ENCODE data around the gene TNS3. TPM values are rescaled to one million over a fixed set of nuclear protein-coding genes. Genes with fewer than 3 reads are reported as not detected.

TNS3 gene
- polyA plus RNA-seq, 1 of the 3 experiments (the other 2 are of a cell fraction), result 72.3 TPM

DNA sequence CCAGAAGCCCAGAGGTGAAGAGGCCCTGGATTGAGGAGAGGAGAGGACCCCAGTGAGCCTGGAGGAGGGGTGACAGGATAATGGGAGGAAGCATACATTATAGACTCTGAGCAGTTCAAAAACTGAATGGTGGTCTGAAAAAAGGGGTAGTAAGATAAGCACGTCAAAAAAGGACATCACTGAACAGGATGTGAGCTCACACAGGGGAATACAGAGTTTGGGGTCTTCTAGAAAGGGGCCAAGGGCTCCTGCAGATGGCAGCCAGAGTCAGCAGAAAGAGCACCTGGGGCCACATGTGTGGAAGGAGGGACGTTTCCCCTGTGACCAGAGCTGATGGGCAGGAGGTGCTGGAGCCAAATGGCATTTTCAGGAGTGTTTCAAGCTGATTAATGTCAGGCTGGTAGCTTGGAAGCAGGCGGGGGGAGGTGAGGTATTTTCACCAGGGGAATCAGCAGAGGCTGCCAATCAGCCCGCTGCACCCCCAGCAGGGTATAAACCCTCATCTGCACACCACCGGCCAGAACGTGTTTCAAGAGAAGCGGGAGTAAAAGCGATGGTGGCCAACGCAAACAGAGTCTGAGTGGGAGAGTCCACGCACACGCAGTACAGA, 85.8 kb downstream of the TNS3 start:
- H3K4me1 ChIP-seq (ENCODE audit: control insufficient read depth in 1 of 2, insufficient read depth in 2 of 2, low read depth in 1 of 2, low read length in 1 of 2), result peaks cover 9 to 45% of the 10 kb centered on the region in 2 experiments; a peak in 3 of 4 replicates
- ChIA-PET CTCF (interaction anchor here (0.8 to 1.7 kb wide), 8 partner anchors 11 to 327 kb away, joined by 3 to 6 read pairs (median 4); no protein-coding TSS in a partner anchor), POLR2A (no interaction called here)
- no peaks in the 10 kb centered on the region for H3K9me3 ChIP-seq
- no peak overlapping the region for H2AFZ ChIP-seq (ENCODE audit: low read depth)
- no peaks in the 10 kb centered on the region for H3F3A ChIP-seq (replicated peaks; ENCODE audit: insufficient read depth)
- peaks cover 0 to 15% of the 10 kb centered on the region in 2 experiments for H3K36me3 ChIP-seq (replicated peaks in 1 of 2; ENCODE audit: control insufficient read depth in 1 of 2, insufficient read depth in 2 of 2, low read length in 1 of 2)
- no peaks in the 10 kb centered on the region for H3K9me2 ChIP-seq
- DNase-seq, result no peak
- peak overlapping the region in 1 of 2 experiments; percentile 7; a peak in 1 of 4 replicates for H3K27ac ChIP-seq (ENCODE audit: low read depth in 2 of 2, low read length in 1 of 2)
- H4K20me1 ChIP-seq (ENCODE audit: insufficient read depth), result 0 out of 2 replicates have a peak, but pooled peaks cover 10% of the 10 kb centered on the region
- 0 out of 2 replicates have a peak, but pooled peaks have one; percentile 21 for TF ChIP-seq RAD21 (IDR thresholded peaks at IDR 0.05; ENCODE audit: low read length)
- no peak for TF ChIP-seq SMC3 (IDR thresholded peaks at IDR 0.05; ENCODE audit: low read depth, low read length)
- no peak overlapping the region for H3K9ac ChIP-seq
- H3K27me3 ChIP-seq (ENCODE audit: insufficient read depth), result no peaks in the 10 kb centered on the region
- WGBS (ENCODE audit: low lambda C conversion rate), result 93% methylated on average over 11 of the region's 11 CpGs
- H3K4me2 ChIP-seq, result no peak overlapping the region
- no peak overlapping the region for H3K4me3 ChIP-seq (ENCODE audit: low read depth in 2 of 2, low read length in 1 of 2)
- H3K79me2 ChIP-seq (ENCODE audit: insufficient read depth), result peaks cover 35% of the 10 kb centered on the region; the same call in 1 of the 2 replicates

DNA sequence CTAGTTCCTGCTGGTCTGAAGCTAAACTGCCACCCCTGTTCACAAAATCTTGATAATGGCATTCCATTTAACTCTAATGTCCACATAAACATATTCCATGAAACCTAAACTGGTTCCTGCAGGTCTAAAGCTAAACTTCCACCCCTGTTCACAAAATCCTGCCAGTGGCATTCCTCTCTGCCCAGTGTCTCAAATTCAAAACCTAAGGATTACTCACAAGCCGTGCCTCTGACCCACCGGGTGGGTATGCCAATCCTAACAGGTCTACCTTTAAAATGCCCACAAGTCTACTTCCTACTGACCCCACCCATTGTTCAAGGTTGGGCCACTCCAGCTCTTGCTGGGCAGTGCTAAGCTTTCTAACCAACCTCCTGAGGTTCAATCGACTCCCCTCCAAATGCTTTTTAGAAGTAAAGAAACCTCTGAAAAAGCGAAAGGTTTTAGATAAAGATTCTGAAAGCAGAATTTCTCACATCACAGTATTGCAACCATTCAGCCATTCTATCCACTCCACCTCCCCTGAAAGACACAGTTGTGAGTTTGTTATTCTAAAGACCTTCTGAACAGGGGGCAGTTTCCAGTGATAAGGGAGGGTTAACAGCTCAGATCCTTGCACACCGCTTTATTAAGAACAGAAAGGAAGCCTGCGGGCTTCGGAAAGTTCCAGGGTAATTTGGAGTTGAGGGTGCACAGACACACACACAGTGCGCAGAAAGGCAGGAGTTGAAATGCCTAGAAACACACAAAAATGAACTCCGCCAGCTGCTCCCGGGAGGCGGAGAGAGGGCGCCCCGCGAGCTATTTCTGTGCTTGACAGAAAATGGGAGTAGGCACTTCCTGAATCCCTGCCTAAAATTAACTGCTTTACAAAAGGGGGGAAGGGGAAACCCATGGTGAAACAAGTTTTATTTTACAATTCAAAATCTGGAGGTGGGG, 87.7 kb downstream of the TNS3 start:
- POLR2A ChIA-PET, result no interaction called here
- TF ChIP-seq PBX3 (IDR thresholded peaks at IDR 0.05), result no peak
- TF ChIP-seq, protein P1, sequence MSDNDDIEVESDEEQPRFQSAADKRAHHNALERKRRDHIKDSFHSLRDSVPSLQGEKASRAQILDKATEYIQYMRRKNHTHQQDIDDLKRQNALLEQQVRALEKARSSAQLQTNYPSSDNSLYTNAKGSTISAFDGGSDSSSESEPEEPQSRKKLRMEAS (IDR thresholded peaks at IDR 0.05; ENCODE audit: low read depth), result no peak
- TF ChIP-seq JUND (IDR thresholded peaks at IDR 0.05), result no peak
- no peak for TF ChIP-seq NRF1 (IDR thresholded peaks at IDR 0.05; ENCODE audit: low read depth, low read length)
- no peak for TF ChIP-seq CHD2 (IDR thresholded peaks at IDR 0.05; ENCODE audit: low read length, partially characterized antibody)
- no peak for TF ChIP-seq TCF12 (IDR thresholded peaks at IDR 0.05)
- no peak for TF ChIP-seq EZH2phosphoT487 (IDR thresholded peaks at IDR 0.05; ENCODE audit: borderline replicate concordance, low read depth)
- no peak for TF ChIP-seq FOXM1 (IDR thresholded peaks at IDR 0.05; ENCODE audit: low read depth)
- TF ChIP-seq FOXJ3 (CRISPR knock-in tag; IDR thresholded peaks at IDR 0.05), result no peak
- no peak for TF ChIP-seq REST (IDR thresholded peaks at IDR 0.05; ENCODE audit: low read depth, low read length)
- TF ChIP-seq EP300 (IDR thresholded peaks at IDR 0.05; ENCODE audit: borderline replicate concordance in 1 of 2, low read depth in 1 of 2, low read length in 1 of 2), result no peak
- TF ChIP-seq, protein P2, sequence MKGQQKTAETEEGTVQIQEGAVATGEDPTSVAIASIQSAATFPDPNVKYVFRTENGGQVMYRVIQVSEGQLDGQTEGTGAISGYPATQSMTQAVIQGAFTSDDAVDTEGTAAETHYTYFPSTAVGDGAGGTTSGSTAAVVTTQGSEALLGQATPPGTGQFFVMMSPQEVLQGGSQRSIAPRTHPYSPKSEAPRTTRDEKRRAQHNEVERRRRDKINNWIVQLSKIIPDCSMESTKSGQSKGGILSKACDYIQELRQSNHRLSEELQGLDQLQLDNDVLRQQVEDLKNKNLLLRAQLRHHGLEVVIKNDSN (IDR thresholded peaks at IDR 0.05; ENCODE audit: borderline replicate concordance, low read depth), result no peak
- no peak for TF ChIP-seq SIN3A (IDR thresholded peaks at IDR 0.05; ENCODE audit: borderline replicate concordance, low read depth, low read length)
- TF ChIP-seq USF2 (IDR thresholded peaks at IDR 0.05; ENCODE audit: borderline replicate concordance, low read depth, low read length), result no peak

More for the DNA sequence above, 87.7 kb downstream of the TNS3 start:
- Histone ChIP-seq H3K27me3 (ENCODE audit: insufficient read depth) (no peaks in the 10 kb centered on the region), H3K36me3 (replicated peaks in 1 of 2; ENCODE audit: control insufficient read depth in 1 of 2, insufficient read depth in 2 of 2, low read length in 1 of 2) (peaks cover 0 to 22% of the 10 kb centered on the region in 2 experiments), H3K4me2 (no peak overlapping the region), H3K9ac (no peak overlapping the region), H3F3A (replicated peaks; ENCODE audit: insufficient read depth) (no peaks in the 10 kb centered on the region), H3K9me3 (no peaks in the 10 kb centered on the region), H3K27ac (ENCODE audit: low read depth in 2 of 2, low read length in 1 of 2) (no peak overlapping the region), H3K4me3 (ENCODE audit: low read depth in 2 of 2, low read length in 1 of 2) (no peak overlapping the region), H4K20me1 (ENCODE audit: insufficient read depth) (peaks cover 10% of the 10 kb centered on the region; the same call in 1 of the 2 replicates), H3K4me1 (ENCODE audit: control insufficient read depth in 1 of 2, insufficient read depth in 2 of 2, low read depth in 1 of 2, low read length in 1 of 2) (peaks cover 8 to 59% of the 10 kb centered on the region in 2 experiments; a peak in 2 of 4 replicates), H3K9me2 (no peaks in the 10 kb centered on the region), H2AFZ (ENCODE audit: low read depth) (no peak overlapping the region), H3K79me2 (ENCODE audit: insufficient read depth) (peaks cover 39% of the 10 kb centered on the region; the same call in 1 of the 2 replicates)
- 92% methylated on average over 14 of the region's 14 CpGs for WGBS (ENCODE audit: low lambda C conversion rate)
- DNase-seq, result no peak
- CTCF ChIA-PET, result interaction anchor here (0.7 to 3.1 kb wide), 6 partner anchors 11 to 325 kb away, joined by 3 to 19 read pairs (median 6); no protein-coding TSS in a partner anchor

All from SK-N-SH (cell line).